B cell (primary cell): ENCODE measurements around the gene MYO1G. TPM values are rescaled to one million over a fixed set of nuclear protein-coding genes. Genes with fewer than 3 reads are reported as not detected.

Source experiments
- ATAC-seq: fragments of 200-7000 bp; cut with Tn5 transposase; one replicate; pipeline ENCODE4 v1.10.0; 2021; ENCODE audit warnings: low read depth, mild to moderate bottlenecking, moderate number of reproducible peaks, moderate library complexity
- CTCF ChIA-PET: fragments of 350-600 bp; sonication (Branson Sonifier 250); formaldehyde crosslinking; loops from one replicate; lab custom pipeline; 2021; ENCODE audit warnings: antibody characterized with exemption, inconsistent platforms; lab: Charles Lee
- POLR2A ChIA-PET: fragments of 350-600 bp; sonication (Branson Sonifier 250); formaldehyde crosslinking; loops from one replicate; lab custom pipeline; 2021; ENCODE audit warnings: antibody characterized with exemption; lab: Charles Lee
- DNase-seq: peaks from one replicate; pipeline ENCODE4 v3.0.0; 2013
- H2AFZ ChIP-seq: 2 replicates; pipeline ENCODE4 v1.6.1; 2012; ENCODE audit warnings: mild to moderate bottlenecking, low read depth, low read length; ENCODE audit not compliant: insufficient read depth, poor library complexity, severe bottlenecking
- H3K27ac ChIP-seq, 2 donors: 1 replicate in 1 of 2; 2 replicates in 1 of 2; pipeline ENCODE4 v1.5.1; 2012 to 2013; ENCODE audit warnings: low read length in 2 of 2, mild to moderate bottlenecking in 2 of 2, moderate library complexity in 1 of 2
- H3K27me3 ChIP-seq, 4 experiments: fragments of 200-600 bp in 1 of 4; sonication (generic) in 1 of 4; replicated peaks in 1 of 4; 1 replicate in 2 of 4; 2 replicates in 2 of 4; pipeline versions ENCODE4 v1.6.1 to v1.7.0; 2013 to 2016; ENCODE audit warnings: low read length in 3 of 4, mild to moderate bottlenecking in 2 of 4, mixed read lengths in 1 of 4, moderate library complexity in 1 of 4; ENCODE audit not compliant: insufficient read depth in 4 of 4, control insufficient read depth in 3 of 4; ENCODE audit errors: control extremely low read depth in 1 of 4
- H3K36me3 ChIP-seq, 2 experiments: replicated peaks in 1 of 2; 1 replicate in 1 of 2; 2 replicates in 1 of 2; pipeline versions ENCODE4 v1.6.1 to v1.7.1; 2013; ENCODE audit warnings: low read length in 1 of 2; ENCODE audit not compliant: insufficient read depth in 2 of 2, control insufficient read depth in 1 of 2; ENCODE audit errors: control extremely low read depth in 1 of 2, extremely low read depth in 1 of 2
- H3K4me1 ChIP-seq, 2 donors: fragments of 200-600 bp in 1 of 2; sonication (generic) in 1 of 2; 1 replicate in 1 of 2; 2 replicates in 1 of 2; pipeline versions ENCODE4 v1.5.1 to v1.6.1; 2013 to 2017; ENCODE audit warnings: low read length in 2 of 2; ENCODE audit not compliant: control insufficient read depth in 2 of 2, insufficient read depth in 2 of 2
- H3K4me2 ChIP-seq: replicated peaks from 2 replicates; pipeline ENCODE3; 2012; ENCODE audit warnings: mild to moderate bottlenecking, low read depth, low read length; ENCODE audit not compliant: poor library complexity, severe bottlenecking
- H3K4me3 ChIP-seq, 5 experiments: fragments of 200-600 bp in 1 of 5; sonication (generic) in 1 of 5; 1 replicate in 3 of 5; 2 replicates in 2 of 5; pipeline versions ENCODE4 v1.5.1 to v1.7.0; 2011 to 2016; ENCODE audit warnings: low read length in 4 of 5, mild to moderate bottlenecking in 4 of 5, low read depth in 2 of 5, control low read depth in 1 of 5, moderate library complexity in 1 of 5; ENCODE audit not compliant: insufficient read depth in 1 of 5; ENCODE audit errors: control extremely low read depth in 1 of 5, extremely low read depth in 1 of 5
- H3K79me2 ChIP-seq: fragments of 200-600 bp; sonication (generic); one replicate; pipeline ENCODE4 v1.6.0; 2016; ENCODE audit warnings: low read length; ENCODE audit not compliant: control insufficient read depth, insufficient read depth
- H3K9ac ChIP-seq: fragments of 200-600 bp; sonication (generic); 2 replicates; pipeline ENCODE4 v1.6.1; 2017; ENCODE audit warnings: mild to moderate bottlenecking, low read length, moderate library complexity
- H3K9me3 ChIP-seq, 3 donors: one replicate each; pipeline versions ENCODE4 v1.6.1 to v1.7.1; 2013; ENCODE audit warnings: low read length in 2 of 3; ENCODE audit not compliant: control insufficient read depth in 2 of 3, insufficient read depth in 1 of 3; ENCODE audit errors: control extremely low read depth in 1 of 3
- H4K20me1 ChIP-seq: 2 replicates; pipeline ENCODE4 v1.6.0; 2012; ENCODE audit warnings: mild to moderate bottlenecking, low read length; ENCODE audit not compliant: insufficient read depth, control insufficient read depth, poor library complexity, severe bottlenecking
- H3K27ac Mint-ChIP-seq: one replicate; pipeline ENCODE4 v1.8.0; 2021; ENCODE audit warnings: mixed read lengths
- H3K27me3 Mint-ChIP-seq: one replicate; pipeline ENCODE4 v1.8.0; 2021; ENCODE audit warnings: mixed read lengths
- H3K4me1 Mint-ChIP-seq: one replicate; pipeline ENCODE4 v1.8.0; 2021; ENCODE audit warnings: mixed read lengths
- H3K4me3 Mint-ChIP-seq: one replicate; pipeline ENCODE4 v1.8.0; 2021; ENCODE audit warnings: mixed read lengths
- H3K9me3 Mint-ChIP-seq: one replicate; pipeline ENCODE4 v1.8.0; 2022; ENCODE audit warnings: mixed read lengths; ENCODE audit not compliant: insufficient read depth
- EZH2 ChIP-seq: IDR thresholded peaks from 2 replicates; pipeline ENCODE4 v1.6.1; 2012; ENCODE audit warnings: borderline replicate concordance, low read depth, mild to moderate bottlenecking, moderate library complexity, low read length; ENCODE audit not compliant: insufficient read depth, poor library complexity, severe bottlenecking
- WGBS: methylation state at CpG from one replicate; pipeline ENCODE4 v1.1.5; 2013; ENCODE audit warnings: missing lambda C conversion rate; ENCODE audit not compliant: insufficient coverage; 5-methylcytosine and 5-hydroxymethylcytosine counted together
- intact Hi-C: fragments of 100-400 bp; cut with micrococcal nuclease; formaldehyde crosslinking; loops from one replicate; pipeline ENCODE4 v1.10.0; 2022
- polyA plus RNA-seq: library from polyadenylated mRNA; depleted of rRNA; stranded (reverse); fragments of >200 nt; gene quantifications from 2 replicates; pipeline ENCODE4 v1.2.3, GENCODE V29; 2012
- total RNA-seq, 2 donors: library from RNA; stranded (reverse); fragments of 120-200 nt in 1 of 2; gene quantifications; 1 replicate in 1 of 2; 2 replicates in 1 of 2; pipeline versions ENCODE4 v1.2.3 to v1.2.4, GENCODE V29; 2013 to 2022
- TF ChIP-seq, protein P1 (sequence below): fragments of 200-600 bp; IDR thresholded peaks from one replicate; pipeline ENCODE4 v1.8.0; 2022; ENCODE audit warnings: antibody characterized with exemption, mild to moderate bottlenecking

MYO1G gene
- total and polyA plus RNA-seq, 2 donors (not counting 1 experiment from before 2014, with no cell fraction given) = 104 to 239 TPM

DNA sequence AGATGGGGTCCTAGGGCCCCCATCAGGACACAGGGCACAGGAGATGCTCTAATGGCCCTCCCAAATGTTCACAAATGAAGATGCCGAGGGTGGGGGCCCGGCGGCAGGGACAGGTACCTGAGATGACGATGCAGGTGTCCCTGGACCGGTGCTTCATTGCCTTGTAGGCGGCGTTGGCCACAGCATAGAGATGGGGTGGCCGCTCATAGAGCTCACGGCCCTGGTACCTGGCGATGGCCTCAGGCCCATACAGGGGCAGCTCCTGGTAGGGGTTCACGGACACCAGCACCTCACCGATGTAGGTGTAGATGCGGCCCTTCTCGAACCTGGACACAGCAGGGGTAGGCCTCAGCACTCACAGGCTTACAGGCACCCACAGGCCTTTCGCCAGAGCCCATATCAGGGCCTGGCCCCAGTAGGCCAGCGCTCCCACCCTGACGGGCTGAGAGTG lies 2.0 kb downstream of the MYO1G start:
- Histone ChIP-seq H2AFZ (no peak overlapping the region), H3K9me3 (no peaks in the 10 kb centered on the region), H3K36me3 (peaks cover 0 to 59% of the 10 kb centered on the region in 2 experiments), H3K4me2 (peak overlapping the region; percentile 93), H3K4me1 (peaks cover 39 to 69% of the 10 kb centered on the region in 2 donors), H3K9ac (peak overlapping the region; percentile 91), H3K27me3 (no peaks in the 10 kb centered on the region), H3K27ac (peak overlapping the region; percentile 90 to 93), H3K79me2 (peaks cover 53% of the 10 kb centered on the region), H3K4me3 (peak overlapping the region in 4 of 5 experiments; percentile 80 to 91 (median 90)), H4K20me1 (peaks cover 50% of the 10 kb centered on the region)
- WGBS = 94% methylated on average over 17 of the region's 17 CpGs
- CTCF ChIA-PET = interaction anchor here (7.5 kb wide), 1 partner anchor 159 kb away, joined by 125 read pairs; no protein-coding TSS in a partner anchor
- ATAC-seq (no peak), DNase-seq (no peak)
- POLR2A ChIA-PET = interaction anchor here (0.7 to 1.4 kb wide), 3 partner anchors 10 to 51 kb away, joined by 3 to 6 read pairs (median 4); no protein-coding TSS in a partner anchor
- Mint-ChIP-seq H3K27me3 (no peaks in the 10 kb centered on the region), H3K4me3 (peak overlapping the region; percentile 97), H3K27ac (peak overlapping the region; percentile 98), H3K9me3 (no peaks in the 10 kb centered on the region), H3K4me1 (peaks cover 66% of the 10 kb centered on the region)
- no peak for TF ChIP-seq EZH2
- TF ChIP-seq, protein P1, sequence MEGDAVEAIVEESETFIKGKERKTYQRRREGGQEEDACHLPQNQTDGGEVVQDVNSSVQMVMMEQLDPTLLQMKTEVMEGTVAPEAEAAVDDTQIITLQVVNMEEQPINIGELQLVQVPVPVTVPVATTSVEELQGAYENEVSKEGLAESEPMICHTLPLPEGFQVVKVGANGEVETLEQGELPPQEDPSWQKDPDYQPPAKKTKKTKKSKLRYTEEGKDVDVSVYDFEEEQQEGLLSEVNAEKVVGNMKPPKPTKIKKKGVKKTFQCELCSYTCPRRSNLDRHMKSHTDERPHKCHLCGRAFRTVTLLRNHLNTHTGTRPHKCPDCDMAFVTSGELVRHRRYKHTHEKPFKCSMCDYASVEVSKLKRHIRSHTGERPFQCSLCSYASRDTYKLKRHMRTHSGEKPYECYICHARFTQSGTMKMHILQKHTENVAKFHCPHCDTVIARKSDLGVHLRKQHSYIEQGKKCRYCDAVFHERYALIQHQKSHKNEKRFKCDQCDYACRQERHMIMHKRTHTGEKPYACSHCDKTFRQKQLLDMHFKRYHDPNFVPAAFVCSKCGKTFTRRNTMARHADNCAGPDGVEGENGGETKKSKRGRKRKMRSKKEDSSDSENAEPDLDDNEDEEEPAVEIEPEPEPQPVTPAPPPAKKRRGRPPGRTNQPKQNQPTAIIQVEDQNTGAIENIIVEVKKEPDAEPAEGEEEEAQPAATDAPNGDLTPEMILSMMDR = no peak
- intact Hi-C loops = no loop called here

DNA sequence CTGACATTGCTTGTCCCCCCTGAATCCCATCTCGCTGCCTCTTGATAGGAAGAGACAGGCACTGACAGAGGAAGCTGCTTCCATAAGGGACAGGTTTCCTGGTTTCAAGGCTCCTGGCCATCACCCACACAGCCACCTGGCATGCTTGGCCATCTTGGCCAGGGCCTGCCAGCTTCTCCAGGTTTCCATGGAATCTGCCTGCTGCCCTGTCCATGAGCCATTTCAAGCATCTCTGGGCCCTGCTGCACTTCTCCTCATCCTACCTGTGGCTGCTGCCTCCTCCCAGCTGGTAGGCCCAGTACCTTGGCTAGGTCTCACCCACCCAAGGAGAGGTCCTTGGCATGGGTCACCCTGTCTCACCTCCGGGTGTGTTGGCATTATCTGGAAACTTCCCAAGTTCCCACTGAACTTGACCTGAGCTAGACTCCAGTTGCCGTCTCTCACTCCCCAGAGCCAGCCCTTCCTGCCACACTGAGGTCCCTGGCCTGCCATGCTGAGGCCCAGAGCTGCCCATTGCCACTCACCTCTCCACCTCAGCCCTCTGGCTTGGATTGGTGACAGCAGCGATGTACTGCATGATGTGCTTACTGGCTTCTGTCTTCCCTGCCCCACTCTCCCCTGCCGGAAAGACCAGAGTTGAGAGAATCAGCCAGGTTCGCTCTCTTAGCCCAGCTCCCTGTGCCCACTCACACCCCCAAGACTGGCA lies 2.6 kb downstream of the MYO1G start:
- Mint-ChIP-seq H3K27ac (peak overlapping the region; percentile 98), H3K4me1 (peaks cover 62% of the 10 kb centered on the region), H3K27me3 (no peaks in the 10 kb centered on the region), H3K4me3 (peak overlapping the region; percentile 97), H3K9me3 (no peaks in the 10 kb centered on the region)
- Histone ChIP-seq H2AFZ (no peak overlapping the region), H3K27ac (peak overlapping the region in 1 of 2 donors; percentile 93), H3K4me1 (peaks cover 35 to 63% of the 10 kb centered on the region in 2 donors), H3K4me2 (peak overlapping the region; percentile 93), H3K79me2 (peaks cover 58% of the 10 kb centered on the region), H3K36me3 (peaks cover 0 to 61% of the 10 kb centered on the region in 2 experiments), H3K4me3 (peak overlapping the region in 3 of 5 experiments; percentile 80 to 91 (median 90)), H3K9me3 (no peaks in the 10 kb centered on the region), H3K9ac (peak overlapping the region; percentile 91), H4K20me1 (peaks cover 56% of the 10 kb centered on the region), H3K27me3 (no peaks in the 10 kb centered on the region)
- intact Hi-C loops = no loop called here
- ChIA-PET CTCF (interaction anchor here (7.5 kb wide), 1 partner anchor 159 kb away, joined by 125 read pairs; no protein-coding TSS in a partner anchor), POLR2A (interaction anchor here (0.7 to 1.4 kb wide), 2 partner anchors 25 to 51 kb away, joined by 4 to 6 read pairs; no protein-coding TSS in a partner anchor)
- no peak for ATAC-seq
- WGBS = 96% methylated on average over 6 of the region's 6 CpGs
- TF ChIP-seq, protein P1 = no peak
- TF ChIP-seq EZH2 = no peak
- DNase-seq = no peak
